ENCODE measurements around the gene KMT2C. TPM values are rescaled to one million over a fixed set of nuclear protein-coding genes. Genes with fewer than 3 reads are reported as not detected.

KMT2C gene
- total and polyA plus RNA-seq, 10 of the 15 experiments (the other 5 are each of a cell fraction or from before 2014, with no cell fraction given), result 3.3 to 45.2 (median 19.2) TPM

DNA sequence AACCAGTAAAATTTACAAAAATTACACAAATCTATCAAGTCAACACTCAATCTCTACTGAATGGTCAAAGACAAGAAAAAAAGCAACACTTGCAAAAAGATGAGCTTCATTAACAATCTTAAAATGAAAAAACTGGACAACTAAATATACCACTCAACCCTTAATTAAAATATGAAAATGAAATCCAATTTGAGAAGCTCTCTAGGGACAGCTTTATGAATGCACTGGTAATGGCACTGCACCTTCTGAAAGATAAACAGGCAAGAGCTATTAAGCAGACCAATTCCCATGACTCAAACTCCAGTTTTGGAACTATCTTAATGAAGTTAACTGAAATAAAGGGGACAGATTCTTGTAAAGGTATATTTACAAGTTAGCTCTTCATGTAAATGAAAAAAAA is 274.6 kb downstream of the KMT2C start:
- SMC1A ChIA-PET (ENCODE audit: uncharacterized antibody, unreplicated experiment), result interaction anchor here (0.8 to 5.6 kb wide), 5 partner anchors 9 to 545 kb away, joined by 3 to 33 read pairs (median 3); no protein-coding TSS in a partner anchor
- POLR2A ChIA-PET, result no interaction called here
- Histone ChIP-seq H3K4me3 (no peak overlapping the region), H3K79me2 (ENCODE audit: control insufficient read depth, insufficient read depth, low read length) (no peaks in the 10 kb centered on the region; the same call in 1 of the 2 replicates), H3K9ac (ENCODE audit: control insufficient read depth, insufficient read depth, low read length) (no peak overlapping the region), H4K20me1 (ENCODE audit: control insufficient read depth, insufficient read depth) (no peaks in the 10 kb centered on the region), H3K27ac (ENCODE audit: control insufficient read depth, insufficient read depth) (no peak overlapping the region), H3K4me2 (ENCODE audit: control insufficient read depth, insufficient read depth) (no peak overlapping the region), H3K27me3 (replicated peaks in 1 of 2; ENCODE audit: control insufficient read depth in 2 of 2, insufficient read depth in 2 of 2, low read length in 1 of 2) (no peaks in the 10 kb centered on the region), H3K4me1 (ENCODE audit: control insufficient read depth, insufficient read depth, low read length) (peaks cover 27% of the 10 kb centered on the region), H3K36me3 (ENCODE audit: control insufficient read depth in 2 of 2, insufficient read depth in 2 of 2, low read length in 1 of 2) (peaks cover 7 to 23% of the 10 kb centered on the region in 2 experiments), H3K9me3 (replicated peaks; ENCODE audit: control insufficient read depth, insufficient read depth, low read length) (no peaks in the 10 kb centered on the region), H2AFZ (ENCODE audit: control insufficient read depth, low read depth, low read length) (no peak overlapping the region)
- RAD21 ChIA-PET (ENCODE audit: unreplicated experiment), result no interaction called here
- in situ Hi-C loops (cut with MboI), result no loop called here
- FAIRE-seq (no peak), DNase-seq (ENCODE audit: low read depth, low spot score) (no peak), ATAC-seq (no peak)
- BruUV-seq (replicated peaks), result no TSS peak
- CTCF ChIA-PET, result interaction anchor here (2.2 kb wide), 1 partner anchor 546 kb away, joined by 8 read pairs; no protein-coding TSS in a partner anchor
- intact Hi-C loops (cut with micrococcal nuclease; ENCODE audit: unreplicated experiment), result no loop called here
- TF ChIP-seq MEF2B (IDR thresholded peaks at IDR 0.05; ENCODE audit: partially characterized antibody, poor library complexity, severe bottlenecking), result peak; percentile 45
- no peak for TF ChIP-seq SIN3A (IDR thresholded peaks at IDR 0.05; ENCODE audit: low read depth, low read length)

DNA sequence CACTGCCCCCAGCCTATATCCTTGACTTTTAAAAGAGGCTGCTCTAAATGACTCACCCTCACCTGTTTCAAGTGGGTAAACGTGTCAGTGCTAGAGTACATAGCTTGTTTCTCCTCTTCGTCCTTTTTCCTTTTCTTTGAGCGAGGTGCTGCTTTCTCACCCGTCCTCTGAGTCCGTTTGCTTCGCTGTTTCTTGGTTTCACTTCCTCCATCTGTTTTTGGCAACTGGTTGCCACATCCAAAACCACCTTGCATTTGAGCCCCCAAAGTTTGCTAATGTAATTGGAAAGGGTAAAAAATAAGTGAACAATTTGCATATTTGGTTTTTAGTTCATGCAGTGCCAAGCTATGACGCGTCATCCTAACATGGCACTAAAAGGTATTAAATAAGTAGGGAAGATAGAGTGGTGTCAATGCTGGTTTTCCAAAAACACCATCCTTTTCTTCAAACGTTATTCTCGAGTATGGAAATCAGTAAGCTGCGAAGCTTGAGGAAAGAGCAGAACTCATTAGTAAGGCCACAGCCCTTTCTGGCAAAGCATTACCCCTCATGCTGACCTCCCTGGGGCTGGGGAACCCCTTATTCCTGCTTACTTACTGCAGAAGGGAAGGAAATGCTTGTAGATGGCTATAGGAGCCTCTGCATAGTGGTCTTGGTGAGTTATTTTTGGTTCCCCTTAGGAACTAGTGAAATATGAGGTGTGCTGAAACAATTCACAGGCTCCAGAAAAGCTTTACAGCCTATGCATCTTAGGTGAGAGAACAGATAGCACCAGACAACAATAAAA is 276.8 kb downstream of the KMT2C start:
- intact Hi-C loops (cut with micrococcal nuclease; ENCODE audit: unreplicated experiment), result no loop called here
- TF ChIP-seq, protein P1, sequence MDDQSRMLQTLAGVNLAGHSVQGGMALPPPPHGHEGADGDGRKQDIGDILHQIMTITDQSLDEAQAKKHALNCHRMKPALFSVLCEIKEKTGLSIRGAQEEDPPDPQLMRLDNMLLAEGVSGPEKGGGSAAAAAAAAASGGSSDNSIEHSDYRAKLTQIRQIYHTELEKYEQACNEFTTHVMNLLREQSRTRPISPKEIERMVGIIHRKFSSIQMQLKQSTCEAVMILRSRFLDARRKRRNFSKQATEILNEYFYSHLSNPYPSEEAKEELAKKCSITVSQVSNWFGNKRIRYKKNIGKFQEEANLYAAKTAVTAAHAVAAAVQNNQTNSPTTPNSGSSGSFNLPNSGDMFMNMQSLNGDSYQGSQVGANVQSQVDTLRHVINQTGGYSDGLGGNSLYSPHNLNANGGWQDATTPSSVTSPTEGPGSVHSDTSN (IDR thresholded peaks at IDR 0.05; ENCODE audit: insufficient replicate concordance, low read depth, low read length), result no peak
- TF ChIP-seq, protein P2, sequence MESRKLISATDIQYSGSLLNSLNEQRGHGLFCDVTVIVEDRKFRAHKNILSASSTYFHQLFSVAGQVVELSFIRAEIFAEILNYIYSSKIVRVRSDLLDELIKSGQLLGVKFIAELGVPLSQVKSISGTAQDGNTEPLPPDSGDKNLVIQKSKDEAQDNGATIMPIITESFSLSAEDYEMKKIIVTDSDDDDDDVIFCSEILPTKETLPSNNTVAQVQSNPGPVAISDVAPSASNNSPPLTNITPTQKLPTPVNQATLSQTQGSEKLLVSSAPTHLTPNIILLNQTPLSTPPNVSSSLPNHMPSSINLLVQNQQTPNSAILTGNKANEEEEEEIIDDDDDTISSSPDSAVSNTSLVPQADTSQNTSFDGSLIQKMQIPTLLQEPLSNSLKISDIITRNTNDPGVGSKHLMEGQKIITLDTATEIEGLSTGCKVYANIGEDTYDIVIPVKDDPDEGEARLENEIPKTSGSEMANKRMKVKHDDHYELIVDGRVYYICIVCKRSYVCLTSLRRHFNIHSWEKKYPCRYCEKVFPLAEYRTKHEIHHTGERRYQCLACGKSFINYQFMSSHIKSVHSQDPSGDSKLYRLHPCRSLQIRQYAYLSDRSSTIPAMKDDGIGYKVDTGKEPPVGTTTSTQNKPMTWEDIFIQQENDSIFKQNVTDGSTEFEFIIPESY (IDR thresholded peaks at IDR 0.05), result no peak
- TF ChIP-seq CBX5 (IDR thresholded peaks at IDR 0.05; ENCODE audit: low read depth) (no peak), SREBF2 (IDR thresholded peaks at IDR 0.05; ENCODE audit: low read length) (no peak), GABPA (IDR thresholded peaks at IDR 0.05; ENCODE audit: low read depth) (no peak), NFIC (IDR thresholded peaks at IDR 0.05; ENCODE audit: low read depth, low read length) (peak; percentile 90), STAT1 (conservative IDR thresholded peaks at IDR 0.05) (no peak; the same call in 1 of the 2 replicates), SREBF1 (IDR thresholded peaks at IDR 0.05; ENCODE audit: low read length) (no peak)
- TF ChIP-seq, protein P3, sequence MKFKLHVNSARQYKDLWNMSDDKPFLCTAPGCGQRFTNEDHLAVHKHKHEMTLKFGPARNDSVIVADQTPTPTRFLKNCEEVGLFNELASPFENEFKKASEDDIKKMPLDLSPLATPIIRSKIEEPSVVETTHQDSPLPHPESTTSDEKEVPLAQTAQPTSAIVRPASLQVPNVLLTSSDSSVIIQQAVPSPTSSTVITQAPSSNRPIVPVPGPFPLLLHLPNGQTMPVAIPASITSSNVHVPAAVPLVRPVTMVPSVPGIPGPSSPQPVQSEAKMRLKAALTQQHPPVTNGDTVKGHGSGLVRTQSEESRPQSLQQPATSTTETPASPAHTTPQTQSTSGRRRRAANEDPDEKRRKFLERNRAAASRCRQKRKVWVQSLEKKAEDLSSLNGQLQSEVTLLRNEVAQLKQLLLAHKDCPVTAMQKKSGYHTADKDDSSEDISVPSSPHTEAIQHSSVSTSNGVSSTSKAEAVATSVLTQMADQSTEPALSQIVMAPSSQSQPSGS (IDR thresholded peaks at IDR 0.05; ENCODE audit: low read length), result peak; percentile 77

More for the DNA sequence above, 276.8 kb downstream of the KMT2C start:
- no peaks in the 10 kb centered on the region for H3K9me3 ChIP-seq (replicated peaks; ENCODE audit: control insufficient read depth, insufficient read depth, low read length)
- ChIA-PET RAD21 (ENCODE audit: unreplicated experiment) (interaction anchor here (1.1 to 3.5 kb wide), 3 partner anchors 19 to 548 kb away, joined by 3 to 14 read pairs (median 3); no protein-coding TSS in a partner anchor), CTCF (interaction anchor here (1.1 to 1.7 kb wide), 2 partner anchors 34 to 547 kb away, joined by 3 to 4 read pairs; no protein-coding TSS in a partner anchor), SMC1A (ENCODE audit: uncharacterized antibody, unreplicated experiment) (interaction anchor here (0.6 to 5.6 kb wide), 8 partner anchors 9 to 636 kb away, joined by 3 to 33 read pairs (median 3); no protein-coding TSS in a partner anchor), POLR2A (interaction anchor here (0.9 to 1.7 kb wide), 4 partner anchors 9 to 156 kb away, joined by 3 to 4 read pairs (median 3); no protein-coding TSS in a partner anchor)
- no peaks in the 10 kb centered on the region for H4K20me1 ChIP-seq (ENCODE audit: control insufficient read depth, insufficient read depth)
- H3K27ac ChIP-seq (ENCODE audit: control insufficient read depth, insufficient read depth), result peak overlapping the region; percentile 80
- whole genome bisulfite sequencing (ENCODE audit: insufficient coverage, insufficient replicate concordance, low lambda C conversion rate, missing lambda C conversion rate), result 2% methylated on average over 11 of the region's 11 CpGs
- peak overlapping the region; percentile 55; the same call in 1 of the 2 replicates for H2AFZ ChIP-seq (ENCODE audit: control insufficient read depth, low read depth, low read length)
- H3K4me3 ChIP-seq, result peak overlapping the region; percentile 4
- DNase-seq (ENCODE audit: low read depth, low spot score), result peak; percentile 95
- no peaks in the 10 kb centered on the region for H3K27me3 ChIP-seq (replicated peaks in 1 of 2; ENCODE audit: control insufficient read depth in 2 of 2, insufficient read depth in 2 of 2, low read length in 1 of 2)
- no peaks in the 10 kb centered on the region; the same call in 1 of the 2 replicates for H3K79me2 ChIP-seq (ENCODE audit: control insufficient read depth, insufficient read depth, low read length)
- H3K9ac ChIP-seq (ENCODE audit: control insufficient read depth, insufficient read depth, low read length), result peak overlapping the region; percentile 47; the same call in 1 of the 2 replicates
- peak overlapping the region; percentile 78 for H3K4me2 ChIP-seq (ENCODE audit: control insufficient read depth, insufficient read depth)
- ATAC-seq, result peak; percentile 94
- peaks cover 27% of the 10 kb centered on the region for H3K4me1 ChIP-seq (ENCODE audit: control insufficient read depth, insufficient read depth, low read length)
- peaks cover 7 to 31% of the 10 kb centered on the region in 2 experiments for H3K36me3 ChIP-seq (ENCODE audit: control insufficient read depth in 2 of 2, insufficient read depth in 2 of 2, low read length in 1 of 2)
- peak; percentile 98 for FAIRE-seq
- BruUV-seq (replicated peaks), result no TSS peak
- in situ Hi-C loops (cut with MboI), result no loop called here

Data from GM12878 (cell line).